Activated CD4-positive, alpha-beta T cell treated with anti-CD3 and anti-CD28 coated beads, Interleukin-2, amount 50 U/mL, for 48 hours (primary cell): Measurements from ENCODE around the gene DNM2.
"Not testable (repeated sequence)": the region's sequence is repeated elsewhere in the genome, so short reads cannot be mapped to it uniquely, and the experiment has no call there.

Experiments
- DNase-seq, 2 experiments: peaks; one replicate each; pipeline ENCODE4 v3.0.0-alpha.2; 2020

Gene DNM2

DNA sequence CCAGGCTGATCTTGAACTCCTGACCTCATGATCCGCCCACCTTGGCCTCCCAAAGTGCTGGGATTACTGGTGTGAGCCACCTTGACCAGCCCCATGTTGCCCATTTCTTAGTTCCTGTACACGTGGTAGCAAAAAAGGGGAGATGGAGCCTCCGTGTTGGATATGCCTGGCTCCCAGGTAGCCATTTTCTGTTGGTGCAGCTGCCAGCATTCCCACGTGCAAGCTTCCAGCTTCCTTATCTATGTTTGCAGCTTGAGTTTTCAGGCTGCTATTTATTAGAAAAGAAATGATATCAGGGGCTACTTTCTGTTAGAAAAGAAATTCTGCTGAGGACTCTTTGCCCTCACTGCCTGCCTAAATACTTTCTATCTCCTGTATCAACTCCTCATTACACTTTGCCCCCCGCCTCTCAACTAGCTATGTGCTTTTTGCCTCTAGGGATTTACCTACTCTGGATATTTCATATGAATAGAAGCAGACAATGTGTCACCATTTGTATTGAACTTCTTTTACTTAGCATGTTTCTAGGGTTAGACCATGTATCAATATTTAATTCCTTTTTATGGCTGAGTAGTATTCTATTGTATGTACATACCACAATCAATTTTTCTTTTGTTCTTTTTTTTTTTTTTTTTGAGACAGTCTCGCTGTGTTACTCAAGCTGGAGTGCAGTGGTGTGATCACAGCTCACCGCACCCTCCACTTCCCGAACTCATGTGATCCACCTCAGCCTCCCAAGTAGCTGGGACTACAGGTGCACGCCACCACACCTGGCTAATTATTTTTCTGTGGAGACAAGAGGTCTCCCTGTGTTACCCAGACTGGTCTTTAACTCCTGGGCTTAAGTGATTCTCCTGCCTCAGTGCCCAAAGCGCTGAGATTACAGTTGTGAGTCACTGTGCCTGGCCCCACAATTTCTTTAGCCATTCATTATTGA is 121.5 kb downstream of the DNM2 start:
- DNase-seq = no peak

DNA sequence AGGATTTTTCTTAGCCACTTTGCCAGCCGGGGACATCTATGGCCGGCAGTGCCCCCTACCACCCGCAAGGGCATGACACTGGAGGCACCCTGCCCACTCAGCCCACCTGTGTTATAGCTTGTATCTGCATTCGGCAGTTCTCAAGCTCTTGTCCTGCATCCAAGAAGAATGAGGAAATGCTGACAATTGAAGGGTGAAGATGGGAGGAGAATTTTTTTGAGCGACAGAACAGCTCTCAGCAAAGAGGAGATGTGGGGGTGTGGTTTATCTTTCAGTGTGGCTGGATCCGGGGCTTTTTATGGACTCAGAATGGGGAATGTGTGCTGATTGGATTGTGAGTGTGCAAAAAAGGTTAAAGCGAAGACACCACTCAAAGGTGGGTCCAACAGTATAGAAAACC is 124.9 kb downstream of the DNM2 start:
- DNase-seq = no peak

DNA sequence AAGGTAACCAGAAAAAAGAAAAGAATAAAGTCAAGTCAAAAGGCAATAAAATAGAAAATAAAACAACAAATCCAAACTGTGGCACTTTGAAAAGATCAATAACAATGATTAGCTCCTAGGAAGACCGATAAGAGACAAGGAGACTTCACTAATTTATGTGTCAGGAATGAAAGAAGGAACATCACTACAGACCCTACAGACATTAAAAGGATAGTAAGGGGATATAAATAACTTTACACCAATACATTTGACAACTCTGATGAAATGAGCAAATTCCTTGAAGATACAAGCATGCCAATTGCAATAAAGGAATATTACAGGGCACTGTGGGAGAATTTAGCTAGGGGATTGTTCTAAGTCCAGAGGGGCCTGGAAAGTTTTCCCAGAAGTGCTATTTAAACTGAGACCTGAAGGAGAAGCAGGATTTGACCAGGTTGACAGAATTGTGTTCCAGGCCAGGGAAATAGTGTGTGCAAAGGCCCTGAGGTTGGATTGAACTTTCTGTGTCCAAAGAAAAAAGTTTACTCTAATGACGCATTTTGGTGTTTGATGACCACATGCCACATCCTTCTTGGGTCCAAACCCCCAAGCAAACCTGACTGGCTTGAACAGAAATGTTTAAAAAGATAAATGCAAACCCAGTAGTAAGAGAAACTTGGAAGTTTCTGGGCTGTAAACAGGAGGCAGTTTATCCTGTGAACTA is 128.8 kb downstream of the DNM2 start:
- no peak for DNase-seq

DNA sequence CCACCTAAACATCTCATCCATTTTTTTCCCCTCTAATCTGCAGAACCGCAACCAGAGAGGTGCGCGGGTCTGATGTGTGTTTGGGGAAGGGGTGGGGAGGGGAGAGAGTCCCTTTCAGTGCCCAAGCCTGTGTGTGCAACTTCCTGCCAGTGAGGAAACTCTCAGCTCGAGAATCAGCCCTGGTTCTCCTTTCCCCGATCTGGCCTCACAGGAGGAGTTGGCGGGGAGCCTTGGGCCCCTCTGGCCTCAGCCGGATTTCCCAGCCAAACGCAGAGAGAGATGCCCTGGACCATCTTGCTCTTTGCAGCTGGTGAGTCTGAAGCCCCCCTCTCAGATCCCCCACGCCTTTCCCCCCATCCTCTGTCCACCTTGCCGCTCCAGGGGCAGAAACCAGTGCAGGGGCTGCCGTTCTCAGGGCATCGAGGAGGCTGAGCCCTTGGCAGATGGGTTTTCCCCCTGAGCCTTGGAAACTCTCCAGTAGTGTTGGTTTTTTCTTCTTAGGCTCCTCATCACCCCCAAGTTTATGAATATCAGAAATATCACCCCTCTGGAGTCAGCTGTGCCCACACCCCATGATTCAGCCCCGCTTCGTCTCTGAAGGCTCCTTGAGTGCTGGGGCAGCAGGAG is 130.5 kb downstream of the DNM2 start, which contains the start of gene C19orf38:
C19orf38 (plus strand) TSS at position 186 of the 627 bp plus-strand sequence; CDS start at position 280, 94 bp downstream.
- DNase-seq = no peak

DNA sequence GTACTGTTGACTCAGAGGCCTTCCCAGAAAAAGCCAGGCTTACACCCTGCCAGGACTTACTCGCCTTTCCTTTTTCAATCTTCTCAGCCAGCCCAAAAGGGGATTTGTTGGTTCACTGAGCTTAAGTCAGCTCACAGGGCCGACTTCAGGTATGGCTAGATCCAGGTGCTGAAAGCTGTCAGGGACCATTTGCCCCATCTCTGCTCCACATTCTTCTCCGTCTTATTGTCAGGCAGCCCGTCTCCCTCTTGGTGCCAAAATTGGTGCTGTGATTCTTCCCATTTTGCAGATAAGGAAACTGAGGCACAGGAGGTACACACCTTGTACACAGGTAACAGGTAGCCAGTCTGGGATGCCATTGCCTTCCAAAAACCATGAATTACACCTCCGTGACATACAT is 132.8 kb downstream of the DNM2 start:
- no peak for DNase-seq

DNA sequence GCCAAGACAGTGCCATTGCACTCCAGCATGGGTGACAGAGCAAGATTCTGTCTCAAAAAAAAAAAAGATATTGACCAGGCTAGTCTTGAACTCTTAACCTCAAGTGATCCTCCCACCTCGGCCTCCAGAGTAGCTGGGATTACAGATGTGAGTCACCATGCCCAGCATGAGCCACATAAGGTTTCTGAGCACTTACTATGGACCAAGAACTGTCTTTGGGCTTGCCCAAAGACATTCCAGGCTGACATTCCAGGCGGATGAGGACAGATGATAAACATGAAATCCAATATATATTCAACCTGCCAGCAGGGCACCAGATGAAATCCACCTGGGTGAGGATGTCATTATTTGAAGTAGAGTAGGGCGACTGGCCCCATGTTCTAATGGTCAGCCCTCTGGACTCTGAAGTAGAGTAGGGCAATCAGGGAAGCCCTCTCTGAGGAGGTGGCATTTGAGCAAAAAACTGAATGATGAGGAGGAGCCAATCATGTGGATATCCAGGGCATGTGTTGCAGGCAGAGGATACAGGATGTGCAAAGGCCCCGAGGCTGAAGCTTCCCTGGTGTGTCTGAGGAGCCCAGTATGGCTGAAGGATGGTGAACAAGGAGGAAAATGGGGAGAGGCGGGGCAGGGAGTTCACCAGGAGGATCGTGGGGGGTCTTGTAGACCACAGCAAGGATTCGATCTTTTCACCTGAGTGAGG is 134.4 kb downstream of the DNM2 start:
- no peak for DNase-seq

DNA sequence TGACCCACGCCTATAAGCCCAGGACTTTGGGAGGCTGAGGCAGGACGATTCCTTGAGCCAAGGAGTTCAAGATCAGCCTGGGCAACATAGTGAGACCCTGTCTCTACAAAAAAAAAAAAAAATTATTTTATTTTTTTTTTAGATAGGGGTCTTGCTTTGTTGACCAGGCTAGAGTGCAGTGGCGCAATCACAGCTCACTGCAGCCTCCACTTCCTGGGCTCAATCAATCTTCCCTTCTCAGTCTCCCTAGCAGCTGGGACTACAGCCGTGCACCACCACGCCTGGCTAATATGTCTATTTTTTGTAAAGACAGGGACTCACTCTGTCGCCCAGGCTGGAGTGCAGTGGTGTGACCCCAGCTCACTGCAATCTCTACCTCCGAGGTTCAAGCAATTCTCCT is 135.1 kb downstream of the DNM2 start:
- DNase-seq = no peak

DNA sequence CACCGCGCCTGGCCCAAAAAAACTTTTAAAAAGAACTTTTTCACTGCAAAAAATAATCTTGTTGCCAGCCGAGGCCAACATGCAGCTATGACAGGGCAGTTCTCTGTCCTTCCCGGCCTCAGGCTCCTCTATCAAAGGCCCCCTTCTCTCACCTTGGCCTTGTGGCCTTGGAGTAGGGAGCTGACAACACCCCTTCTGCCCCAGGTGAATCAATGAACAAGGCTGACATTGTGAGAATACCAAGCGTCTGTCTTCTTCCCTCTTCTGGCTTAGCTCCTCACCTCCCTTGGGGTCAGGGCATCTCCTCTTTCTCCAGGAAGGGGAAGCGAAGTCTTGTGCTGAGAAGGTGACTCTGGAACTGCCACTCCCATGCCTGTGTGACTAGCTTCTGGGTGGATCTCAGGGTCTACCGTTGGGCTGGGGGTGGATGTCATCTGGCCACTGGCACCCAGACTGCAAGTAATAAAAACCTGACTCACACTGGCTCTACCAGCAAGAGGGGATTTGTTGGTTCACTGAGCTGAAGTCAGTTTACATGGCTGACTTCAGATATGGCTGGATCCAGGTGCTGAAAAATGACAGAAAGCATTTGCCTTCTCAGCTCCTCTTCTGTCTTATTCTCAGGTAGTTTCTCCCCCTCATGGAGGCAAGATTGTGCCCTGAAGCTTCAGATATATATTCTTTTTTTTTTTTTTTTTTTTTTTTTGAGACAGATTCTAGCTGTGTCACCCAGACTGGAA is 136.6 kb downstream of the DNM2 start:
- DNase-seq = no peak

DNA sequence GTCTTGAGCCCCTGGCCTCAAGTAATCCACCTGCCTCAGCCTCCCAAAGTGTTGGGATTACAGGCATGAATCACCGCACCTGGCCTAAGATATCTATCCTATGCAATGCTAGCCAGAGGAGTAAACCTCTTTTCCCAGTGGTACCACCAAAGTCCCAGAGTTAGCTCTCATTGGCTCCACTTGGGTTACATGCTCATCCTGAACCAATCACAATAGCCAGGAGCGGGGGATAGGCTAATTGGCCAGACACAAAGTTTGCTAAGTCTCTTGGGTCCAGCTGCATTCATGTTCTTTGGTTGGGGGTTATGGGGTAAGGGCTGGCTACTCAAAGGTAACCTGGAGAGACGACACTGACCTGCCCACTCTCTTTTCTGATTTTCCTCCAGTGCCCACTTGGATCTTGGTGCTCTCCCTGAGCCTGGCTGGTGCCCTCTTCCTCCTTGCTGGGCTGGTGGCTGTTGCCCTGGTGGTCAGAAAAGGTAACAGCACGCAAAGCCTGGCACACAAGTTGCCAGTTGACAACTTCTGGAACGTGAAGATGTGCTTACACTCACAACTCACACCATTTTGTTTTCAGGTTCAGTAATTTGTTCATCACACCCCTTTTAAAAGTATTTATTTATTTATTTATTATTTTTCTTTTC is 138.1 kb downstream of the DNM2 start:
- peak in 1 of 2 experiments; percentile 44 for DNase-seq

DNA sequence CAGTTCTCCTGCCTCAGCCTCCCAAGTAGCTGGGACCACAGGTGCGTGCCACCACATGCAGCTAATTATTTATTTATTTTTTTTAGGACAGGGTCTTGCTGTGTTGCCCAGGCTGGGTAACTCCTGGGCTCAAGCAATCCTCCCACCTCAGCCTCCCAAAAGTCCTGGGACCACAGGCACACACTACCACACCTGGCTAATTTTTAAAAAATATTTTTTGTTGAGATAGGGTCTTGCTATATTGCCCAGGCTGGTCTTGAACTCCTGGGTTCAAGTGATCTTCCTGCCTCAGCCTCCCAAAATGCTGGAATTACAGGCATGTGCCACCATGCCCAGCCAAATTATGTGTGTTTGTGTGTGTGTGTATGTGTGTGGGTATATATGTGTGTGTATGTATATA is 139.0 kb downstream of the DNM2 start:
- not testable (repeated sequence) for DNase-seq

DNA sequence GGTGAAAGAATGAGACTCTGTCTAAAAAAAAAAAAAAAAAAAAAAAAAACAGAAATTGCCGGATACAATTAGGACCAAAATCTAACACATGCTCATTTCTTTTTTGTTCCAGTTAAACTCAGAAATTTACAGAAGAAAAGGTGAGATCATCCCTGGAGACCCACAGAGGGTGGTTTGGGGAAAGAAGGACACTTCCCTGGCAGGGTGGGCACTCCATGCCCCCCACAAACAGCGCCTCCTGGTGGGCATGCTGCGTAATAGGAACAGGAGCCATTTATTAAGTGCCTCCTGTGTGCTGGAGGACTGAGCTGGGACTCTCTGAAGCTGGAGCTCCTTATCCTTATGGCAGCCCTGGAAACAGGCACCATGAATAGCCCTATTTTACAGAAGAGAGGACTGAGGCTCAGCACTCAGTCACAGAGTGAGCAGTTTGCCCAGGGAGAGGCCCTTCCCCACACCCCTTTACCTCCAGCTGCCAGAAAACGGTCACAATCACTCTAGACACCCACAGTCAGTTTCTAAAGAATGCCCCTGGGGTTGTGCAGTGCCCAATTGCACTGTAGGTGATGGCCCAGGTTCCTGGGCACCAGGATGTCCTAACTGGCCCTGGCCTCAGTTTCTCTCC is 140.4 kb downstream of the DNM2 start:
- DNase-seq = peak; percentile 29 to 31

DNA sequence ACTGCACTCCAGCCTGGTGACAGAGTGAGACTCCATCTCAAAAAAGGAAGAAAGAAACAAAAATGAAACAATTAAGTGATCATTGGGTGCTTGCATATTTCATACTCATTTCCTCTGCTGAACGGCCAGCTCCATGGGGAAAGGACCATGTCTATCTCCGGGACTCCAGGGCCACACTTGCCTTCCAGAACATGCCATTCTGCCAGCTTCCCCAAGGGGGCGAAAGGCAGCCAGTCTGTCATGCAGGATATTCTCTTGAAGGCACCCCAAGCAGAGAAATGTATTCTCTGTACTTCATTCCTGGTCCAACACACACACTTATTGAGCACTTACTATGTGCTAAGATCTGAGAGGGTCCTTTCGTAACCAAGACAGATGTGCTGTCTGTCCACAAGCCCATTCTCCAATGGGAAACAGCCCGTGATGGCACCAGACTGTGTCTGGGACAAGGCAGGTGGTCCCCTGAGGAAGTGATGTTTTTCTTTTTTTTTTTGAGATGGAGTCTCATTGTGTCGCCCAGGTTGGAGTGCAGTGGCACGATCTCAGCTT is 143.3 kb downstream of the DNM2 start:
- peak; percentile 47 to 53 for DNase-seq

DNA sequence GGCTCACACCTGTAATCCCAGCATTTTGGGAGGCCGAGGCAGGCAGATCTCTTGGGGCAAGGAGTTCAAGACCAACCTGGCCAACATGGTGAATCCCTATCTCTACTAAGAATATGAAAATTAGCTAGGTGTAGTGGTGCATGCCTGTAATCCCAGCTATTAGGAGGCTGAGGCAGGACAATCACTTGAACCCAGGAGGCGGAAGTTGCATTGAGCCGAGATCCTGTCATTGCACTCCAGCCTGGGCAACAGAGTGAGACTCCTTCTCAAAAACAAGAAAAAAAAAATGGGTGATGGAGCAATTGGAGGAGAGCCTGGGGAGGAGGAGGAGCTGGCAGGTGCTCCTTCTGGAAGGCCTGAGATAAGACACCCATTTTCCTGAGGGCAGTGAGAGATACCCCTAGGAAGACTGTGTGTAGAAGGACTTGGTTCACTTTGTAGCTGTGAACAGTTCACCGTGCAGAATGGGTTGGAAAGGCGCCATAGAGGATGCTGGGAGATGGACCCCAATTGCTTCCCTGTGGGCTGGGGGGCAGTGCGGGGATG is 144.8 kb downstream of the DNM2 start:
- DNase-seq = no peak

DNA sequence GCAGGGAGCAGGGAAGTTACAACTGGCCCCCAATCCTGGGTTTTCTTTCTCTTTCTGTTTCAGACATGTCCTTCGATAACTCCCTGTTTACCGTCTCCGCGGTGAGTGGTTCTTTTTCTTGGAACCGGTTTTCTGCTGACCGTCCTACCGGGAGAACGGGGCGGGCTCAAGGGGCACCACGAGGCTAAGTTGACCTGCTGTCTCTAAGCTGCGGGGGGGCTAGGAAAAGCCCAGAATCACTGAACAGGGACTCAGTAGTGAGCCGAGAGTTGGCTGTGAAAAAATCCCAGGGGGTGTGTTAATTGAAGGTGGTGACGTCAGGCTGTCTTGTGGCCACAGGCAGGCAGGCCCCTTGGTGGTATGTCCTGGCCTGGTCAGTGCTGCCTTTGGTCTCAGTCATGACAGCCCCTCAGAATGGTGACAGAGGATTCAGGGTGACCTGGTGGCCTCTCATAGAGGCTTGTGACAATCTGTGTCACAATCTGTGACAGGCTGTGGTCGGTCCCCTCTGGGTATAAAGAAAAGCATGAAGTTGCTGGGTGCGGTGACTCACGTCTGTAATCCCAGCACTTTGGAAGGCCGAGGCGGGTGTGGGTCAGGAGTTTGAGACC is 145.3 kb downstream of the DNM2 start:
- no peak for DNase-seq

DNA sequence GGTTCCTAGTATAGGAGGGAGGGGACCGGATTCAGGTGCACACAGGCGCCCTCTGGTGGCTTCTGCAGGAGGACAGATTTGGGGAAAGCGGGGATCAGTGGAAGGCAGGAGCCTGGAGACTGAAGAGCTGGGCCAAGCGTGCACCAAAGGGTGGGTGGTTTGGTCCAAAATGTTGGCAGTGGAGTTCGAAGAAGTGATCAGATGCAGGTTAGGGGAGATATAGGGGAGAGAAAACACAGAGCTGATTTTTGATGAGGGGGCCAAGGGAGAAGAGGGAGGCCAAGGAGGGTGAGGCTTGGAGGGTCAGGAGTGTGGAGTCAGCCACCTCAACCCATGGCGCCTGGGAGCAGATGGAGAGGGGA is 146.6 kb downstream of the DNM2 start:
- DNase-seq = peak; percentile 92 to 94

DNA sequence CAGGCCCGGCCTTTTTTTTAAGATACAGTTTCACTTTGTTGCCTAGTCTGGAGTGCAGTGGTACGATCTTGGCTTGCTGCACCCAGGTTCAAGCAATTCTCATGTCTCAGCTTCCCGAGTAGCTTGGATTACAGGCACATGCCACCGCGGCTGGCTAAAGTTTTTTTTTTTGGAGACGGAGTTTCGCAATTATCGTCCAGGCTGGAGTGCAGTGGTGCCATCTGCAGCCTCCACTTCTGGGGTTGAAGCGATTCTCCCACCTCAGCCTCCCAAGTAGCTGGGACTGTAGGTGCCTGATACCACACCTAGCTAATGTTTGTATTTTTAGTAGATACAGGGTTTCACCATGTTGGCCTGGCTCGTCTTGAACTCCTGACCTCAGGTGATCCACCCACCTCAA is 148.6 kb downstream of the DNM2 start:
- DNase-seq = no peak

DNA sequence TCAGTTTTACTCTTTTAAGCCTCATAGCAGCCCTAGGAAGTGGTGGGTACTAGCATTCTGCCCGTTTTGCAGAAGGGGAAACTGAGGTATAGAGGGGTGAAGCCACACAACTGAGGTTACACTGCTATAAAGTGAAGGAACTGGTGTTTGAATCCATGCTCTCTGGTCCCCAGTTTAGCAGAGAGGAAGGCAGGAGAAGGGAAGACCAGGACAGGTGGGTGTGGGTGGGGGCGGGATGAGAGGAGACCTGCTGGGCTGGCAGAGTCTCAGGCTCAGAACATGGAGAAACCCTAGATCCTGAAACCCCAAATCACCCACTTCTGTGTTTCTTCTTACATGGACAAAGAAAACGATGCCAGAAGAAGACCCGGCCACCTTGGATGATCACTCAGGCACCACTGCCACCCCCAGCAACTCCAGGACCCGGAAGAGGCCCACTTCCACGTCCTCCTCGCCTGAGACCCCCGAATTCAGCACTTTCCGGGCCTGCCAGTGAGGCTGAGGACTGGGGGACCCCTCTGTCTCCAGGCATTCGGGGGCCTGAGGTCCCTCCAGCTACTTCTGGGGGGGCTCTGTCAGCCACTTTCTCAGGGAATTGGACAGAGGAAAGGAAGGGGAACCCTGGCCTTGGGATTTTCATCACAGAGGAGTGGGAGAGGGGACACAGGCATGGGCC is 151.1 kb downstream of the DNM2 start:
- DNase-seq = no peak

DNA sequence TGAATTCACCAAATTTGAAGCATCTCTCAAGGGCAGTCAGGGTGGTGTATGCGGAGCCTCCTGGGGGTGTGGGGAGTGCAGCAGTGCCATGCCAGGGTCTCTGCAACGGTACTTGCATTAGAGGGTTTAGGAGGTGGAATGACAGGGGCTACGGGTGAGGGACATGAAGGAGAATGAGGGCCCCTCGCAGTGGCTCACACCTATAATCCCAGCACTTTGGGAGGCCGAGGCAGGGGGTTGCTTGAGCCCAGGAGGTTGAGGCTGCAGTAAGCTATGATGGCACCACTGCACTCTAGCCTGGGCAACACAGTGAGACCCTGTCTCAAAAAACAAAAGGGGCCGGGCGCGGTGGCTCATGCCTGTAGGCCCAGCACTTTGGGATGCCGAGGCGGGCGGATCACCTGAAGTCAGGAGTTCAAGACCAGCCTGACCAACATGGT is 152.0 kb downstream of the DNM2 start:
- DNase-seq = not testable (repeated sequence)

DNA sequence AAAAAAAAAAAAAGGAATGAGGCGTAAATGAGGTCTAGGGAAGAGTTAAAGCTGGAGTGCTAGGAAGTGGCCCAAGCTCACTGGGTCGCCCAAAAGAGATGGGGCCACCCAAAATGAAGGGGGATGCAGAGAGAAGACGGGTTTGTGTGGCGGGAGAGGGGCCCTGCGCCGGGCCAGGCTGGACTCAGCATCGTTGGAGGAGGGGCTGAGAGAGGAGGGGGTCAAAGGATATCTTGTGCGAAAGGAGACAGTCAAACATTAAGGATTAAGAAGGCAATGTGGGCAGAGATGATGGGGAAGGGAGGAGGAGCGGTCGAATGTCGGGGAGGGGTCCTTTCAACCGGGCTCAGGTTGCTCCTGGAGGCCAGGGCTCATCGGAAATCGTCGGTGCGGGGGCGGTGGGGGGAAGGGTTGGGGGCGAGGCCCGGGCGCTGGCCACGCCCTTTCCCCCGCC is 152.6 kb downstream of the DNM2 start:
- no peak for DNase-seq
